Measurements from ENCODE around the gene ZCCHC12.

Gene ZCCHC12

DNA sequence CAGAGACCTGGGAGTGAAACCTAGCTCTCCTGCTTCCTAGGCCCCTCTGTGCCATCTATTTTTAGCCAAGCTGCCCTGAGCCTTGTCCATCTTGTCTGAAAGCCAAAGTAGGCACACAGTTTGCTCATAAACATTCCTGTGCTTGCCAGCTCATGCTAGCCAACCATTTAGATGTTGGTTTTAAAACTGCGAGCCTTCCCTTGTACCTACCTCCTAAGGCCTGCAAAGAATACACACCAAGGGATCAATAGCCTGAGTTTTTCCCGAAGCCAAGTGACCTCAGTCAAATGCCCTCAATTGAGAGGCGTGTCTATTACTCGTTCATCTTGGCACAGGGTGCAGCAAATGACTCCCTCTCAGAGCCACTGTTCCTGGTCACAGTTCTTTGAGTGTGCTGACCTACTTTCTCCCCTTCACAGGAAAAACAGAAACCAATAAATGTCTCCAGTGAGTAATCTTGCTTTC, 48.5 kb downstream of the ZCCHC12 start:
- no peak for DNase-seq

All from cortex of kidney (tissue), 1 donor.